Upper lobe of right lung (tissue), 1 donor: ENCODE measurements around the gene SLC39A6. TPM values are rescaled to one million over a fixed set of nuclear protein-coding genes. Genes with fewer than 3 reads are reported as not detected.
A peak's percentile ranks its signal among the peaks of the same experiment; 100 is the strongest.
"Not testable (repeated sequence)": the region's sequence is repeated elsewhere in the genome, so short reads cannot be mapped to it uniquely, and the experiment has no call there.

Experiments used
- ATAC-seq: fragments of 200-7000 bp; cut with Tn5 transposase; one replicate; pipeline ENCODE4 v1.9.1; 2020; ENCODE audit warnings: mild to moderate bottlenecking, moderate library complexity
- DNase-seq: peaks from one replicate; pipeline ENCODE4 v3.0.0-alpha.2; 2020
- H3K27ac ChIP-seq: fragments of 200-600 bp; one replicate; pipeline ENCODE4 v1.8.0; 2022
- H3K27me3 ChIP-seq: fragments of 200-600 bp; one replicate; pipeline ENCODE4 v1.8.0; 2022; ENCODE audit warnings: mild to moderate bottlenecking
- H3K36me3 ChIP-seq: fragments of 200-600 bp; one replicate; pipeline ENCODE4 v1.8.0; 2022
- H3K4me1 ChIP-seq: fragments of 200-600 bp; one replicate; pipeline ENCODE4 v1.8.0; 2022
- H3K4me3 ChIP-seq: fragments of 200-600 bp; one replicate; pipeline ENCODE4 v1.8.0; 2022; ENCODE audit warnings: mild to moderate bottlenecking
- H3K9me3 ChIP-seq: fragments of 200-600 bp; one replicate; pipeline ENCODE4 v1.8.0; 2022
- intact Hi-C: fragments of 100-400 bp; cut with DNase I; formaldehyde crosslinking; loops from one replicate; pipeline ENCODE4 v1.11.0; 2022
- total RNA-seq: library from RNA; stranded (reverse); fragmentation: NEBNext Ultra II Directional; extraction: Animal tissue kit (Norgen Biotek cat#: 25700); gene quantifications from one replicate; pipeline ENCODE4 v1.2.1, GENCODE V29; 2021
- TF ChIP-seq, protein P1 (sequence below): fragments of 200-600 bp; IDR thresholded peaks from one replicate; pipeline ENCODE4 v1.8.0; 2022; ENCODE audit warnings: antibody characterized with exemption
- donor health status: DM: no; HTN: yes; CAD: no; lungs with severe emphysema.

The SLC39A6 gene
- total RNA-seq, 1 donor from 2014 or later: 24.3 TPM

- H3K9me3 ChIP-seq: peaks cover 8% of the 10 kb centered on the region
- intact Hi-C loops: no loop called here
- H3K4me1 ChIP-seq: no peaks in the 10 kb centered on the region
- H3K27ac ChIP-seq: no peak overlapping the region
- no peaks in the 10 kb centered on the region for H3K36me3 ChIP-seq
- TF ChIP-seq, protein P1, sequence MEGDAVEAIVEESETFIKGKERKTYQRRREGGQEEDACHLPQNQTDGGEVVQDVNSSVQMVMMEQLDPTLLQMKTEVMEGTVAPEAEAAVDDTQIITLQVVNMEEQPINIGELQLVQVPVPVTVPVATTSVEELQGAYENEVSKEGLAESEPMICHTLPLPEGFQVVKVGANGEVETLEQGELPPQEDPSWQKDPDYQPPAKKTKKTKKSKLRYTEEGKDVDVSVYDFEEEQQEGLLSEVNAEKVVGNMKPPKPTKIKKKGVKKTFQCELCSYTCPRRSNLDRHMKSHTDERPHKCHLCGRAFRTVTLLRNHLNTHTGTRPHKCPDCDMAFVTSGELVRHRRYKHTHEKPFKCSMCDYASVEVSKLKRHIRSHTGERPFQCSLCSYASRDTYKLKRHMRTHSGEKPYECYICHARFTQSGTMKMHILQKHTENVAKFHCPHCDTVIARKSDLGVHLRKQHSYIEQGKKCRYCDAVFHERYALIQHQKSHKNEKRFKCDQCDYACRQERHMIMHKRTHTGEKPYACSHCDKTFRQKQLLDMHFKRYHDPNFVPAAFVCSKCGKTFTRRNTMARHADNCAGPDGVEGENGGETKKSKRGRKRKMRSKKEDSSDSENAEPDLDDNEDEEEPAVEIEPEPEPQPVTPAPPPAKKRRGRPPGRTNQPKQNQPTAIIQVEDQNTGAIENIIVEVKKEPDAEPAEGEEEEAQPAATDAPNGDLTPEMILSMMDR: no peak
- peak; percentile 75 for ATAC-seq
- no peak for DNase-seq
- no peaks in the 10 kb centered on the region for H3K27me3 ChIP-seq
- H3K4me3 ChIP-seq: no peak overlapping the region
These were observed 53.1 kb downstream of the SLC39A6 start for GRCh38 chr18:36075862-36076587.

GRCh38 chr18:36074435-36074834 lies 54.7 kb downstream of the SLC39A6 start:
- no peaks in the 10 kb centered on the region for H3K36me3 ChIP-seq
- no peak overlapping the region for H3K27ac ChIP-seq
- TF ChIP-seq, protein P1: no peak
- ATAC-seq: no peak
- no peaks in the 10 kb centered on the region for H3K4me1 ChIP-seq
- no peaks in the 10 kb centered on the region for H3K9me3 ChIP-seq
- H3K27me3 ChIP-seq: no peaks in the 10 kb centered on the region
- no peak overlapping the region for H3K4me3 ChIP-seq
- intact Hi-C loops: no loop called here
- DNase-seq: no peak

- no peaks in the 10 kb centered on the region for H3K36me3 ChIP-seq
- no peak overlapping the region for H3K27ac ChIP-seq
- DNase-seq (no peak), ATAC-seq (no peak)
- H3K4me1 ChIP-seq: no peaks in the 10 kb centered on the region
- TF ChIP-seq, protein P1: no peak
- no peaks in the 10 kb centered on the region for H3K27me3 ChIP-seq
- H3K4me3 ChIP-seq: no peak overlapping the region
- no peaks in the 10 kb centered on the region for H3K9me3 ChIP-seq
- intact Hi-C loops: no loop called here
These were observed 55.5 kb downstream of the SLC39A6 start for GRCh38 chr18:36073676-36074075.

GRCh38 chr18:36072406-36072805 lies 56.7 kb downstream of the SLC39A6 start:
- intact Hi-C loops, ATAC-seq: not testable (repeated sequence)

GRCh38 chr18:36067055-36067957 lies 61.8 kb downstream of the SLC39A6 start, which contains the start of gene RPRD1A:
Gene RPRD1A (minus strand): TSS chr18:36067559. CDS start chr18:36067404, 155 bp downstream.
- no peaks in the 10 kb centered on the region for H3K27me3 ChIP-seq
- peaks cover 9% of the 10 kb centered on the region for H3K4me1 ChIP-seq
- peak within 1 kb of the TSS; percentile 92 for H3K27ac ChIP-seq
- intact Hi-C loops: no loop called here
- DNase-seq (peak; percentile 99), ATAC-seq (peak; percentile 99)
- no peaks in the 10 kb centered on the region for H3K9me3 ChIP-seq
- TF ChIP-seq, protein P1: no peak
- no peaks in the 10 kb centered on the region for H3K36me3 ChIP-seq
- peak within 1 kb of the TSS; percentile 72 for H3K4me3 ChIP-seq

More at GRCh38 chr18:36072406-36072805, 56.7 kb downstream of the SLC39A6 start:
- not testable (repeated sequence) for H3K9me3 ChIP-seq, H3K27ac ChIP-seq, H3K36me3 ChIP-seq, DNase-seq, H3K4me3 ChIP-seq, H3K4me1 ChIP-seq, H3K27me3 ChIP-seq

- ATAC-seq (no peak), DNase-seq (no peak)
- H3K4me3 ChIP-seq: peak overlapping the region; percentile 72
- H3K4me1 ChIP-seq: peaks cover 9% of the 10 kb centered on the region
- no peaks in the 10 kb centered on the region for H3K9me3 ChIP-seq
- H3K27ac ChIP-seq: peak overlapping the region; percentile 92
- TF ChIP-seq, protein P1: no peak
- intact Hi-C loops: no loop called here
- no peaks in the 10 kb centered on the region for H3K36me3 ChIP-seq
- no peaks in the 10 kb centered on the region for H3K27me3 ChIP-seq
These were observed 62.5 kb downstream of the SLC39A6 start for GRCh38 chr18:36066686-36067054.
